Astrocyte (in vitro differentiated cells and primary cell): ENCODE data around the gene TPO. TPM values are rescaled to one million over a fixed set of nuclear protein-coding genes. Genes with fewer than 3 reads are reported as not detected.

Experiments
- DNase-seq: peaks from one replicate; pipeline ENCODE4 v3.0.0-alpha.2; 2010; ENCODE audit warnings: low read depth
- FAIRE-seq: peaks from 2 replicates; lab custom pipeline; 2011; peaks lifted over from hg19 to GRCh38; lab: Jason Lieb, UNC
- H2AFZ ChIP-seq: 2 replicates; pipeline ENCODE4 v1.6.0; 2012; ENCODE audit warnings: low read depth, low read length, inconsistent platforms
- H3K27ac ChIP-seq: 2 replicates; pipeline ENCODE4 v1.5.1; 2011; ENCODE audit warnings: low read depth, low read length, inconsistent platforms
- H3K27me3 ChIP-seq: 2 replicates; pipeline ENCODE4 v1.6.0; 2011; ENCODE audit warnings: low read length, inconsistent platforms; ENCODE audit not compliant: insufficient read depth
- H3K36me3 ChIP-seq: 2 replicates; pipeline ENCODE4 v1.5.1; 2011; ENCODE audit warnings: low read length, inconsistent platforms; ENCODE audit not compliant: insufficient read depth
- H3K4me1 ChIP-seq: 2 replicates; pipeline ENCODE4 v1.5.1; 2011; ENCODE audit warnings: low read length, inconsistent platforms; ENCODE audit not compliant: insufficient read depth
- H3K4me2 ChIP-seq: 2 replicates; pipeline ENCODE4 v1.6.0; 2012; ENCODE audit warnings: low read length, inconsistent platforms
- H3K4me3 ChIP-seq: 2 replicates; pipeline ENCODE4 v1.5.1; 2011; ENCODE audit warnings: low read depth, mild to moderate bottlenecking, low read length, inconsistent platforms; ENCODE audit not compliant: insufficient read depth
- H3K79me2 ChIP-seq: 2 replicates; pipeline ENCODE4 v1.6.0; 2012; ENCODE audit warnings: mild to moderate bottlenecking, low read length, inconsistent platforms; ENCODE audit not compliant: insufficient read depth
- H3K9ac ChIP-seq: 2 replicates; pipeline ENCODE4 v1.6.0; 2012; ENCODE audit warnings: mild to moderate bottlenecking, low read length, inconsistent platforms
- H3K9me3 ChIP-seq: 2 replicates; pipeline ENCODE4 v1.5.1; 2012; ENCODE audit warnings: low read depth, mild to moderate bottlenecking, low read length, inconsistent platforms; ENCODE audit not compliant: insufficient read depth
- H4K20me1 ChIP-seq: 2 replicates; pipeline ENCODE4 v1.6.0; 2012; ENCODE audit warnings: low read length, inconsistent platforms; ENCODE audit not compliant: insufficient read depth
- H3K27ac Mint-ChIP-seq: one replicate; pipeline ENCODE4 v1.8.0; 2021; ENCODE audit warnings: mild to moderate bottlenecking, mixed read lengths; ENCODE audit not compliant: unreplicated experiment
- H3K27me3 Mint-ChIP-seq: one replicate; pipeline ENCODE4 v1.8.0; 2021; ENCODE audit warnings: low read depth, mixed read lengths; ENCODE audit not compliant: unreplicated experiment
- H3K36me3 Mint-ChIP-seq: one replicate; pipeline ENCODE4 v1.8.0; 2021; ENCODE audit warnings: low read depth, mixed read lengths; ENCODE audit not compliant: unreplicated experiment
- H3K4me1 Mint-ChIP-seq: one replicate; pipeline ENCODE4 v1.8.0; 2021; ENCODE audit warnings: low read depth, mixed read lengths; ENCODE audit not compliant: unreplicated experiment
- H3K4me3 Mint-ChIP-seq: one replicate; pipeline ENCODE4 v1.8.0; 2021; ENCODE audit warnings: mild to moderate bottlenecking, moderate library complexity, mixed read lengths; ENCODE audit not compliant: unreplicated experiment
- H3K9me3 Mint-ChIP-seq: one replicate; pipeline ENCODE4 v1.8.0; 2021; ENCODE audit warnings: mild to moderate bottlenecking, mixed read lengths; ENCODE audit not compliant: unreplicated experiment
- CTCF ChIP-seq: IDR thresholded peaks from 2 replicates; pipeline ENCODE4 v1.5.1; 2011; ENCODE audit warnings: low read depth, mild to moderate bottlenecking, inconsistent platforms, low read length, moderate library complexity; ENCODE audit not compliant: insufficient read depth
- EZH2 ChIP-seq: IDR thresholded peaks from 2 replicates; pipeline ENCODE4 v1.6.1; 2012; ENCODE audit warnings: mild to moderate bottlenecking, low read length, inconsistent platforms; ENCODE audit not compliant: insufficient read depth
- total RNA-seq: library from RNA; stranded (reverse); gene quantifications from 2 replicates; pipeline ENCODE4 v1.2.1, GENCODE V29; 2021

Gene TPO
- total RNA-seq, 1 donor from 2014 or later, result not detected

GRCh38 chr2:1501038-1501851 lies 88.0 kb downstream of the TPO start:
- H3K4me3 ChIP-seq, result no peak overlapping the region
- FAIRE-seq (no peak), DNase-seq (no peak)
- no peaks in the 10 kb centered on the region for H3K4me1 Mint-ChIP-seq
- peaks cover 26% of the 10 kb centered on the region for H3K27me3 Mint-ChIP-seq
- H3K79me2 ChIP-seq, result no peaks in the 10 kb centered on the region
- no peak overlapping the region for H3K27ac ChIP-seq
- H3K9me3 ChIP-seq, result no peaks in the 10 kb centered on the region
- no peaks in the 10 kb centered on the region for H3K36me3 ChIP-seq
- no peak overlapping the region for H3K4me2 ChIP-seq
- no peak overlapping the region for H3K27ac Mint-ChIP-seq
- H2AFZ ChIP-seq, result no peak overlapping the region
- H3K4me3 Mint-ChIP-seq, result no peak overlapping the region
- H3K9me3 Mint-ChIP-seq, result no peaks in the 10 kb centered on the region
- no peaks in the 10 kb centered on the region for H4K20me1 ChIP-seq
- no peak overlapping the region for H3K9ac ChIP-seq
- H3K36me3 Mint-ChIP-seq, result no peaks in the 10 kb centered on the region
- no peak for TF ChIP-seq EZH2
- TF ChIP-seq CTCF, result no peak
- H3K4me1 ChIP-seq, result no peaks in the 10 kb centered on the region
- no peaks in the 10 kb centered on the region for H3K27me3 ChIP-seq

- Histone ChIP-seq H3K4me2 (no peak overlapping the region), H3K9ac (no peak overlapping the region), H3K36me3 (no peaks in the 10 kb centered on the region), H3K27me3 (no peaks in the 10 kb centered on the region), H3K4me1 (no peaks in the 10 kb centered on the region), H3K9me3 (no peaks in the 10 kb centered on the region), H3K79me2 (no peaks in the 10 kb centered on the region), H3K4me3 (no peak overlapping the region), H4K20me1 (no peaks in the 10 kb centered on the region), H3K27ac (no peak overlapping the region), H2AFZ (no peak overlapping the region)
- DNase-seq, result no peak
- no peaks in the 10 kb centered on the region for H3K9me3 Mint-ChIP-seq
- no peaks in the 10 kb centered on the region for H3K4me1 Mint-ChIP-seq
- no peak for FAIRE-seq
- H3K4me3 Mint-ChIP-seq, result no peak overlapping the region
- H3K27ac Mint-ChIP-seq, result no peak overlapping the region
- H3K27me3 Mint-ChIP-seq, result peaks cover 21% of the 10 kb centered on the region
- H3K36me3 Mint-ChIP-seq, result no peaks in the 10 kb centered on the region
- TF ChIP-seq CTCF (no peak), EZH2 (no peak)
Observed at GRCh38 chr2:1501991-1502390, 88.7 kb downstream of the TPO start.

- no peaks in the 10 kb centered on the region for H3K4me1 Mint-ChIP-seq
- Histone ChIP-seq H2AFZ (no peak overlapping the region), H3K27me3 (no peaks in the 10 kb centered on the region), H3K79me2 (no peaks in the 10 kb centered on the region), H4K20me1 (no peaks in the 10 kb centered on the region), H3K36me3 (no peaks in the 10 kb centered on the region), H3K9me3 (no peaks in the 10 kb centered on the region), H3K9ac (no peak overlapping the region), H3K4me2 (no peak overlapping the region), H3K27ac (no peak overlapping the region), H3K4me1 (no peaks in the 10 kb centered on the region), H3K4me3 (no peak overlapping the region)
- DNase-seq (no peak), FAIRE-seq (no peak)
- H3K27ac Mint-ChIP-seq, result no peak overlapping the region
- H3K27me3 Mint-ChIP-seq, result peaks cover 21% of the 10 kb centered on the region
- TF ChIP-seq EZH2, result no peak
- no peak for TF ChIP-seq CTCF
- no peaks in the 10 kb centered on the region for H3K9me3 Mint-ChIP-seq
- H3K36me3 Mint-ChIP-seq, result no peaks in the 10 kb centered on the region
- no peak overlapping the region for H3K4me3 Mint-ChIP-seq
Observed at GRCh38 chr2:1502891-1503304, 89.6 kb downstream of the TPO start.
